Keratinocyte (primary cell): Measurements from ENCODE around the gene RYR2. TPM values are rescaled to one million over a fixed set of nuclear protein-coding genes. Genes with fewer than 3 reads are reported as not detected.

ENCODE experiments used
- DNase-seq: peaks from one replicate; pipeline ENCODE4 v3.0.0-alpha.2; 2011; ENCODE audit warnings: low read depth, missing footprints, low spot score
- FAIRE-seq: peaks from 2 replicates; lab custom pipeline; 2011; peaks lifted over from hg19 to GRCh38; lab: Jason Lieb, UNC
- H2AFZ ChIP-seq: 2 replicates; pipeline ENCODE4 v1.6.0; 2012; ENCODE audit warnings: low read length, control low read depth, inconsistent platforms; ENCODE audit not compliant: control insufficient read depth
- H3K27ac ChIP-seq: 2 replicates; pipeline ENCODE4 v1.5.1; 2011; ENCODE audit warnings: low read length; ENCODE audit not compliant: control insufficient read depth, insufficient read depth
- H3K27me3 ChIP-seq: 3 replicates; pipeline ENCODE4 v1.6.0; 2011; ENCODE audit warnings: low read length; ENCODE audit not compliant: control insufficient read depth, insufficient read depth; ENCODE audit errors: extremely low read depth
- H3K36me3 ChIP-seq, 2 experiments: 2 replicates in 1 of 2; 3 replicates in 1 of 2; pipeline ENCODE4 v1.5.1; 2011; ENCODE audit warnings: low read length in 2 of 2, mild to moderate bottlenecking in 1 of 2; ENCODE audit not compliant: control insufficient read depth in 2 of 2, insufficient read depth in 2 of 2; ENCODE audit errors: extremely low read depth in 1 of 2
- H3K4me1 ChIP-seq: 3 replicates; pipeline ENCODE4 v1.5.1; 2011; ENCODE audit warnings: low read length; ENCODE audit not compliant: control insufficient read depth, insufficient read depth; ENCODE audit errors: extremely low read depth
- H3K4me2 ChIP-seq: 3 replicates; pipeline ENCODE4 v1.6.0; 2011; ENCODE audit warnings: low read depth, low read length; ENCODE audit not compliant: control insufficient read depth, insufficient read depth; ENCODE audit errors: extremely low read depth
- H3K4me3 ChIP-seq, 3 experiments: fragments of 200-600 bp in 1 of 3; sonication (generic) in 1 of 3; 2 replicates in 2 of 3; 3 replicates in 1 of 3; pipeline ENCODE4 v1.5.1; 2011 to 2016; ENCODE audit warnings: low read length in 3 of 3, mild to moderate bottlenecking in 3 of 3, control low read depth in 2 of 3, inconsistent platforms in 1 of 3, low read depth in 1 of 3, mixed read lengths in 1 of 3, mixed run types in 1 of 3, moderate library complexity in 1 of 3; ENCODE audit not compliant: control insufficient read depth in 2 of 3, insufficient read depth in 2 of 3; ENCODE audit errors: extremely low read depth in 1 of 3
- H3K79me2 ChIP-seq: 2 replicates; pipeline ENCODE4 v1.6.0; 2012; ENCODE audit warnings: low read length; ENCODE audit not compliant: control insufficient read depth, insufficient read depth
- H3K9ac ChIP-seq: 3 replicates; pipeline ENCODE4 v1.6.0; 2011; ENCODE audit warnings: low read length; ENCODE audit not compliant: control insufficient read depth, insufficient read depth; ENCODE audit errors: extremely low read depth
- H3K9me1 ChIP-seq: 3 replicates; pipeline ENCODE4 v1.6.0; 2011; ENCODE audit warnings: low read length; ENCODE audit not compliant: control insufficient read depth, insufficient read depth; ENCODE audit errors: extremely low read depth
- H3K9me3 ChIP-seq: 2 replicates; pipeline ENCODE4 v1.5.1; 2012; ENCODE audit warnings: low read depth, low read length; ENCODE audit not compliant: control insufficient read depth
- H4K20me1 ChIP-seq: 3 replicates; pipeline ENCODE4 v1.6.0; 2011; ENCODE audit warnings: low read length; ENCODE audit not compliant: control insufficient read depth, insufficient read depth; ENCODE audit errors: extremely low read depth
- CTCF ChIP-seq, 3 experiments: IDR thresholded peaks in 1 of 3; conservative IDR thresholded peaks in 1 of 3; optimal IDR thresholded peaks in 1 of 3; 2 replicates in 2 of 3; 3 replicates in 1 of 3; pipeline versions ENCODE3 to v1.5.1; 2011; ENCODE audit warnings: low read length in 3 of 3, mild to moderate bottlenecking in 3 of 3, moderate library complexity in 2 of 3, control low read depth in 1 of 3, inconsistent platforms in 1 of 3; ENCODE audit not compliant: insufficient read depth in 2 of 3; ENCODE audit errors: extremely low read depth in 1 of 3
- EZH2 ChIP-seq: IDR thresholded peaks from one replicate; pipeline ENCODE4 v1.6.1; 2012; ENCODE audit warnings: inconsistent platforms, mild to moderate bottlenecking, low read length, moderate library complexity
- dilution Hi-C: fragments of 300-500 bp; cut with MboI; formaldehyde crosslinking; loops from one replicate; pipeline ENCODE4 v1.7.0; 2020; ENCODE audit warnings: low sequenced_read_pairs; ENCODE audit not compliant: extremely low pct_ligation_motif_present
- polyA plus RNA-seq, 5 experiments: library from polyadenylated mRNA; depleted of rRNA in 3 of 5; stranded (reverse) in 3 of 5; stranded (forward) in 1 of 5; unstranded in 1 of 5; fragments of >200 nt; gene quantifications; 1 replicate in 1 of 5; 2 replicates in 3 of 5; 3 replicates in 1 of 5; pipeline versions ENCODE4 v1.2.1 to v1.2.3, GENCODE V29; 2011 to 2012; ENCODE audit warnings: missing spikeins in 2 of 5, low read depth in 1 of 5, low replicate concordance in 1 of 5

Gene RYR2
- polyA plus RNA-seq, 1 donor (not counting 4 experiments of a cell fraction or from before 2014, with no cell fraction given): 0.05 TPM

GRCh38 chr1:237199026-237199425, 157.0 kb downstream of the RYR2 start:
- TF ChIP-seq CTCF (optimal IDR thresholded peaks at IDR 0.05 in 1 of 3, IDR thresholded peaks at IDR 0.05 in 1 of 3, conservative IDR thresholded peaks at IDR 0.05 in 1 of 3; ENCODE audit: extremely low read depth in 1 of 3, insufficient read depth in 2 of 3, low read length in 3 of 3) (no peak), EZH2 (no peak)
- H4K20me1 ChIP-seq: no peaks in the 10 kb centered on the region
- FAIRE-seq: no peak
- no peak overlapping the region for H3K4me3 ChIP-seq
- H3K79me2 ChIP-seq: no peaks in the 10 kb centered on the region
- no peaks in the 10 kb centered on the region for H3K4me1 ChIP-seq
- H3K36me3 ChIP-seq: no peaks in the 10 kb centered on the region
- dilution Hi-C loops: no loop called here
- H3K9ac ChIP-seq: no peak overlapping the region
- no peak overlapping the region for H3K4me2 ChIP-seq
- H3K27me3 ChIP-seq: no peaks in the 10 kb centered on the region
- no peaks in the 10 kb centered on the region for H3K9me1 ChIP-seq
- H2AFZ ChIP-seq: no peak overlapping the region
- H3K9me3 ChIP-seq: no peaks in the 10 kb centered on the region
- no peak for DNase-seq
- H3K27ac ChIP-seq: no peak overlapping the region

- no peaks in the 10 kb centered on the region for H3K9me1 ChIP-seq
- H3K36me3 ChIP-seq: no peaks in the 10 kb centered on the region
- no peak overlapping the region for H3K4me3 ChIP-seq
- dilution Hi-C loops: no loop called here
- TF ChIP-seq CTCF (optimal IDR thresholded peaks at IDR 0.05 in 1 of 3, IDR thresholded peaks at IDR 0.05 in 1 of 3, conservative IDR thresholded peaks at IDR 0.05 in 1 of 3; ENCODE audit: extremely low read depth in 1 of 3, insufficient read depth in 2 of 3, low read length in 3 of 3): no peak
- no peak for TF ChIP-seq EZH2
- H4K20me1 ChIP-seq: no peaks in the 10 kb centered on the region
- peaks cover 3% of the 10 kb centered on the region for H3K9me3 ChIP-seq
- no peaks in the 10 kb centered on the region for H3K79me2 ChIP-seq
- no peak overlapping the region for H3K4me2 ChIP-seq
- DNase-seq (no peak), FAIRE-seq (no peak)
- H3K4me1 ChIP-seq: no peaks in the 10 kb centered on the region
- H2AFZ ChIP-seq: no peak overlapping the region
- no peak overlapping the region for H3K9ac ChIP-seq
- H3K27ac ChIP-seq: no peak overlapping the region
- H3K27me3 ChIP-seq: no peaks in the 10 kb centered on the region
These were observed 159.2 kb downstream of the RYR2 start for GRCh38 chr1:237201155-237201554.
